ENCODE measurements around the gene ZNF823. TPM values are rescaled to one million over a fixed set of nuclear protein-coding genes. Genes with fewer than 3 reads are reported as not detected.

ZNF823 gene
- 3.6 and 4.3 TPM in 2 replicates for total RNA-seq

DNA sequence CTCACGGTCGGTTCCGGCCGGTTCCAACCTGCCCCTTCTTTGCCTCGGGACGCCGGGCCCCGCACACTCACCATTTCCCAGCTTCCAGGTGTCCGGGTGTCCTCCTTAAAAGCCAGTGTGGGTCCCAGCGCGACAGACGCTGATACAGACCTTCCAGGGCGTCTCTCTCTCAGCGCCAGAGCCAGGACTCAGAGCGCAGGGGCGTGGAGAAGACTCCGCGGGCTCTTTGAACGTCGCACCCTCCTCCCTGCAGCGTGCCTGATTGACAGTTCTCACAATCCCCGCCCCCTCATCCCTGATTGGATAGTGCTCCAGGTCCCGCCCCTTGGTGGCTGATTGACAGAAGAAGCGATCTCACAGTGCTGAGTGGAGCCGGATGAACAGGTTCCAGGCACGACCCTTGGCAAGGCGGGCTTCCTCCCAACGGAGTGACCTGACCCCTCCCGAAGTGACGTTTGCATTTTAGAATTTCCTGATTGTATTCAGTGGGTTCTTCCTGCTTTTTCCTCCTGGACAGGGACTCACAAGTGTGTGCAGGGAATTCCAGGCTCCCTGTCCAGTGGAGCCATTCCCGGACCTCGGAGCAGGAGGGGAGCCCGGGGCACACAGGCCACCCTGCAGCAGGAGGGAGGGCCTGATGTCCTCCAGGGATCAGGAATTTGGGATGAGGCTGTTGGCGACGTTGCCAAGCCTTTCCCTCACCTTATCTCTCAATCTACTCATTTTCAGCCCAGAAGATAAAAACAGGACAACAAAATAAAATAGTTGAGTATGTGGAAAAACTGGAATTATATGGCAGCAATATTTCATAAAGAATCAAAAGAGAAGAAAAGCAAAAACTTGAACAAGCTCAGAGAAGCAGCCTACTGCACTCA is at the start of gene ZNF823:
TSS of gene ZNF823 (minus strand) at position 201 of the 875 bp plus-strand sequence. CDS start at position 74, 127 bp downstream.

GRCh38 chr19:11766597-11767591 is 28.1 kb upstream of the ZNF823 start, which contains the start of gene ZNF441:
TSS of gene ZNF441 (plus strand) at chr19:11767000. CDS start at chr19:11767194, 194 bp downstream.

Small RNA genes lying within 50 kb of the gene (small RNA-seq; reads per million reads assigned to genes)
- gene ZNF833P, result not detected

Other genes starting within 250 kb of the ZNF823 start
- 5.2 and 6.8 TPM in 2 replicates for gene ZNF653, start 233.1 kb downstream of the ZNF823 start, total RNA-seq
- gene ECSIT, start 209.8 kb downstream of the ZNF823 start, total RNA-seq, result 28.8 and 33.6 TPM in 2 replicates
- 8.4 and 13.2 TPM in 2 replicates for gene CNN1, start 200.1 kb downstream of the ZNF823 start, total RNA-seq
- 30.8 TPM in 2 replicates for gene ELOF1, start 179.7 kb downstream of the ZNF823 start, total RNA-seq
- gene ACP5, start 161.3 kb downstream of the ZNF823 start, total RNA-seq, result 0.61 and 1.3 TPM in 2 replicates
- gene ZNF627, start 141.5 kb downstream of the ZNF823 start, total RNA-seq, result 13.5 and 19.0 TPM in 2 replicates
- gene ZNF441, start 28.1 kb upstream of the ZNF823 start, total RNA-seq, result 10.8 and 11.8 TPM in 2 replicates
- gene ZNF491, start 59.6 kb upstream of the ZNF823 start, total RNA-seq, result 3.6 and 4.7 TPM in 2 replicates
- 8.5 and 10.4 TPM in 2 replicates for gene ZNF440, start 75.3 kb upstream of the ZNF823 start, total RNA-seq
- gene ZNF439, start 109.8 kb upstream of the ZNF823 start, total RNA-seq, result 7.2 and 8.3 TPM in 2 replicates
- gene ZNF69, start 148.8 kb upstream of the ZNF823 start, total RNA-seq, result 7.0 and 8.3 TPM in 2 replicates
- gene ZNF700, start 186.2 kb upstream of the ZNF823 start, total RNA-seq, result 7.5 and 7.9 TPM in 2 replicates
- gene ZNF763, start 226.1 kb upstream of the ZNF823 start, total RNA-seq, result 0.81 and 0.85 TPM in 2 replicates

Measured in hair follicle dermal papilla cell (primary cell).